HG03460 (cell line): ENCODE measurements around the gene COL15A1.
"Not testable (repeated sequence)": the region's sequence is repeated elsewhere in the genome, so short reads cannot be mapped to it uniquely, and the experiment has no call there.

Source experiments
- ATAC-seq: cut with Tn5 transposase; IDR thresholded peaks from one replicate; pipeline ENCODE4 v1.9.1; 2021; ENCODE audit not compliant: unreplicated experiment

The COL15A1 gene

DNA sequence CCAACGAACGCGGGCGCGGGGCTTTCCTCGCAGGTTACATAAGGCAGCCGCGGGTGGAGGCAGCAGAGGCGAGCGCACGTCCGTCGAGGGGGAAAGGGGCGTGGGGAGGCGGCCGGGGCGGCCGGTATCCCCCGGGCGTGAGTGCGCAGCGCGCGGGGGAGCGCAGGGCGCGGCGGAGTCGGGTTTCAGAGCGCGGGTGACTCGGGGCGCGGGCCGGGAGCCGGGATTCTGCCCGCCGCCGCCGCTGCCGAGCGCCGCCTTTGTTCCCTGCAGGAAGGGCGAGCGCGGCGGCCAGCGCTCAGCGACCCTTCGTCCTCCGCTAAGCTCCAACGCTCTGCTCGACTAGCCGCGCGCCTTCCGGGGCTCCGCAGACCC is at the start of gene COL15A1:
Gene COL15A1, plus strand, starts transcription at position 226 of the 375 bp plus-strand sequence. CDS start 155 bp downstream, outside the sequence.
- ATAC-seq = no peak

DNA sequence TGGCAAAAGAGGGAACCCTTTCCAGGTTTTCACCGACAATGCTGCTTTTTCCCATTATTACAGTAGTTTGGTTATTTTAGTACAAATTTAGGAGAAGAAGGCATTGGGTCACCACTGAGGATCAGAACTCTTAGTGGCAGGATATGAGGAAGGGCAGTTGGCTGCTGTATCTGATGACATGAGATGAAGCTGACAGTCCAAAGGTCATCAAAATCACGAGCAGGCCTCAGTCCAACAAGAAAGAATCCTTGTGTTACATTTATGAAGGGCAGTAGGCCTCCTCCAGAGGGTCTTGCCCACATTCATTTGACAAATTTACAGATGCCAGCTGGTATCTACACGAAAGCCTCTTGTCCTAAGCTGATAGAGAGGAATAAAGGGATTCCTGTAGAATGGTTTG is 49.5 kb upstream of the COL15A1 start:
- no peak for ATAC-seq

DNA sequence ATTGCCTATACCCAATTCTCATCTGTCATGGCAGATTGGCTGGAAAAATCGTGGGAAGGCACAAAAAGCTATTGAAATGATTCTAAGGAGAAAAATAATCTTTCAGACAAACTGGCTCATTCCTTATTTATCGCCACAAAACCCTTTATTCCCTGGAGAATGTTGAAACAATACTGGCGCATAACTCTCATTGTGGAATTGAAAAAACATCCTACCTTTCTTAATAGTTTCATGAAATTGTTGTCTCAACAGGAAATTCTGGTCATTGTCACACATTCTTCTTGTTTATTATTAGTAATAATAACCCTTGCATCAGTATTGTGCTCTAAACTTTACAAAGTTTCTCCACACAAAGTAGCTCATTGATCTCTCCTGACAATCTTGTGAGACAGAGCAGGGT is 48.9 kb upstream of the COL15A1 start:
- ATAC-seq = no peak

DNA sequence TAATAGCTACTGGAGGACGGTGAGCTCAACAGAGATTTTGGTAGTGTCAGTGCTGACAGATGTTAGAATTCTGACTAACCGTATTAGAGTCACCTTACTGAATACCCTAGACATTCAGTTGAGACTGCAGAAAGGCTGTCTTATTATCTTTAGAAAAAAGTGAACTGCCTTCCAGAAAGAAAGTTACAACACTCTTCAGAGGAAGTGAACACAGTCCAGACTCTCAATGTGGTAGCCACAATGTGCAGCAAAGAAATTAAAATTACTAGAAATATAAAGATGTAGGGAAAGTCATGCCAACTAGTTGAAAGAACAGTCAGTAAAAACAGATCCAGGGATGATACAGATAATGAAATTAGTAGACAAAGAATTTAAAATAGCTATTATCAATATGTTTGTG is 47.1 kb upstream of the COL15A1 start:
- no peak for ATAC-seq

DNA sequence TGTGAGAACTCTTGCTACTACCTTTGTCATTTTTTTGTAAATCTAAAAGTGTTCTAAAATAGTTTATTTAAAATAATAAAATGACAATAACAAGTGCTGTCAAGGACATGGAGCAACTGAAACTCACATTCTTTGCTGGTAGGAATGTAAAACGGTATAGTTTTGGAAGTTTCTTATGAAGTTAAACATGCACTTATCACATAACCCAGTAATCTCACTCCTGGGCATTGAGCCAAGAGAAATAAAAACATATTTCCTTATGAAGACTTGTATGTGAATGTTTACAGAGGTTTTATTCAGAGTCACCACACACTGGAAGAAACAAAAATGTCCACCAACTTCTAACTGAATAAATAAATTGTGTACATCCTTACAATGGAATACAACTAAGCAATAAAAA is 46.0 kb upstream of the COL15A1 start:
- ATAC-seq = no peak

DNA sequence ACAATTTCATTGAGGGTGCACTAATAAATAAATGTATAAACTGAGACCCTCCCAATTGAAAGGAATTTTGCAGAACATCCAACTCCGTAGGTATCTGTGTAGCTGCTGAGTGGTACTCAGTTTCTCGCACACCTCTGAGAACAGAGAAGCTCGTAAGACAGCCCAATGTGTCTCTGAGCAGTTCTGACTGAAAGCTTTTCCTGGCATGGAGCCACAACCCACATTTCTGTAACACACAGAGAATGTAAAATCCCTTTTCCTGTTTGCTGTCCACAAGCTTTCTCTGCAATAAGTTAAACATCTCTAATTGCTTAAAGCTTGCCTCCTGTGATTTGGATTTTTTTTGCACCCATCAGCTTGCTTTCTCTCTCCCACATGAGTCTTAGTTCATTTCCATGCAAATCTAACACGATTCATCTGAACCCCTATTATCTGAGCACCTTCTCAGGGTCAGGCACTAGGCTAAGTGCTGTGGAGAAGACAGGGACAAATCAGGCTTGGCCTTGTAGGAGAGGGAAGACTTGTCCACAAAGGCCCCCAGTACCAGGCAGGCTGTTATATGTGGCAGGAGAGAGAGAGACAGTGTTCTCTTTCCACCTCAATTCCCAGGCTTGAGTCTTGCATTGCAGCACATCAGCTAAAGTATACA is 44.2 kb upstream of the COL15A1 start:
- no peak for ATAC-seq

DNA sequence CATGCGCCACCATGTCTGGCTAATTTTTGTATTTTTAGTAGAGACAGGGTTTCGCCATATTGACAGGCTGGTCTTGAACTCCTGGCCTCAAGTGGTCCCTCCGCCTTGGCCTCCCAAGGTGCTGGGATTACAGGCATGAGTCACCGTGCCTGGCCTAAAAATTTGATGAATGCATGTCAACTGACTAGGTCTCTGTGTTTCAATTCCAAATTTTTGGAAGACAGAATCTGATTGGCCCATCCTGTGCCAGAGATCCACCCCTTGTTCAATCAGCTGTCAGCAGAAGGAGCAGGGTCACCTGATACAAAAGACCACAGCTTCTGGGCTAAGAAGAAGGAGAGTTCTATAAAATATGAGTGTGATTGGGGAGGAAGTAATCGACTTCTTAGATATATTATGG is 43.5 kb upstream of the COL15A1 start:
- no peak for ATAC-seq

DNA sequence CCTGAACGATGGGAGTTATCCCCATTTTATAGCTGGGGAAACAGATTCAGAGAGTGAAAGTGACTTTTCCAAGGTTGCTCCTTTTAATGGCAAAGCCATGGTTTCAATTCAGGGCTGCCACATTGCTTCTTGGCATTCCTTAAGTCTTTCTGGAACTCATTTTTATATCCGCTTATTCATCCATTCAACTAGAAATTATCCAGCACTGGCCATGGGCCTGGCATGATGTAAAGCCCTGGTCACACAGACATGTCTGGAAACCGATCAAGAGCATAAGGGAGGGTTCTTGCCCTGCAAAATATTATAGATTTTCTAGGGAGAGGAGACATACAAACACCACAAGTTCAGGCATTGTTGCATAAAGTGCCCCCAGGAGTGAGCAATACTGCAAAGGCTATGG is 43.0 kb upstream of the COL15A1 start:
- no peak for ATAC-seq

DNA sequence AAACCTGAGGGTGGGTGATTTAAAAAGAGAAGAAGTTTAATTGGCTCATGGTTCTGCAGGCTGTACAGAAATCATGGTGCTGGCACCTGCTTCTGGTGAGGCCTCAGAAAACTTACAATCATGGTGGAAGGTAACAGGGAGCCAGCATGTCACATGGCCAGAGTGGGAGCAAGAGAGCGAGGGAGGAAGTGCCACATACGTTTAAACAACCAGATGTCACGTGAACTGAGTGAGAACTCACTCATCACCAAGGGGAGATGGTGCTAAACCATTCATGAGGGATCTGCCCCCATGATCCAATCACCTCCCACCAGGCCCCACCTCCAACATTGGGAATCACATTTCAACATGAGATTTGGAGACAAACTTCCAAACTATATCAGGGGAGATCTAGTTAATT is 41.9 kb upstream of the COL15A1 start:
- not testable (repeated sequence) for ATAC-seq

DNA sequence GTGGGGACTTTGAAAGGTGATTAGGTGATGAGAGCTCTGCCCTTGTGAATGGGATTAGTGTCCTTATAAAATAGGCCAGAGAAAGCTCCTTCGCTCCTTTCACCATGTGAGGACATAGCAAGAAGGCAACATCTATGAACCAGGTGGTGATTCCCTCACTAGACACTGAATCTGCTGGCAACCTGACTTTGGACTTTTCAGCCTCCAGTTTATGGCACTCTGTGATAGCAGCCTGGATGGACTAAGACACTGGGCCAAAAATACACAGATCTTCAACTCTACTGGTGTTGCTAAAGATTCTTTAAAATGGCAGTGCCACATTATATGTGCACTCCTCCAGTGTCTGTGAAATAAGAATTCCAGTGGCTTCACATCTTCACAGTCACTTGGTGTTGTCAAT is 41.2 kb upstream of the COL15A1 start:
- ATAC-seq = no peak

DNA sequence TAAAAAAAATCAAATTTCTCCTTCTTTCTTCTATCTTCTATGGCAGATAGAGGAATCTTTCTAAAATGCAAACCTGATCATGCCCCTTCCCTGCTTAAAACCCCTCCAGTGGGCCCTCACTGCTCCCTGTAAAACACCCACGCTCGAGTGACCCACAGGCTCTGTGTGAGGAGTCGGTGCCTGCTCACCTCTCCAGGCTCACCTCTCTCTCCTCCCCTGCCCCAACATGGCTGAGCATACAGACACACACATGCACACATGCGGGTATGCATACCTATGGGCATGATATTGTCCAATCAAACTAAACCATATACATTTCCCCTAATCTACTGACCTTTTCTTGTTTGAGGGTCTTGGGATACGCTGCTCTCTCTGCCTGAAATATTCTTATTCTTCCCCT is 40.8 kb upstream of the COL15A1 start:
- ATAC-seq = no peak

DNA sequence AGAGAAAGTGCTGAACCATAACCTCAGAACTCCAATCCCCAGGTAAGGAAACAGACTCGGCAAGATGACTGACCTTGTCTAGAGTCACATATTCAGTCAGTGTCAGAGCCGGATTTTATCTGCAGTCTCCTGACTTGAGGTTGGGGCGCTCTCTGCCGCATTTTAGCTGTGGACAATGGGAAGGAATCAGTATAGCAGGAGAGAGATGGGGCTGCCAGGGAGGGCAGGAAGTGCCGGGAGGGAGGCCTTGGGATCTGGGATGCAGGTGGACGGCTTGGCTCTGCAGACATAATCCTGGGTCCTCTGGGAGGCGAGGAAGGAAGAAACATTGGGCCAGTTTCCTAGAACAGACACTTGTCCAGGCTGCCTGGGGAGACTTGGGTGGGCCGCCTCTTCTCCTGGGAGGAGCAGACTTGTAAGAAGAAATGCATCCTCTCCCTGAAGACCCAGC is 39.7 kb upstream of the COL15A1 start:
- ATAC-seq = no peak

DNA sequence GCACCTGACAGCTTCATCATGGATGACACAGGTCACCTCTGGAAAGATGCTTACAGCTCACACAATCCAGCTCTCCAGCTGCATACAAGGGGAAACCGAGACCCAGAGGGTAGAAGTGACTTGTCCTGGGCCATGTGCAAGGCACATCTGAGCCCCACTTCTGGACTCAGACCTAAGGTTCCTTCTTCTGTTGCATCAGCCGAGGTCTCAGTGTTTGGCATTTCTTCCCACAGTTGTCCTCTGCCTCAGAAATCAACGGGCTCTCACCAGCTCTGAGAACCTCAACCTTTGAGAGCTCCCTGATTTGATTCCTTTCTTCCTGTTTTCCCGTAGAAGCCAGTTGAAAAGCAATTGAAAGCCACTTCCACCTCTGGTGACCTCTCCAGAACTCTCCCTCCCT is 38.7 kb upstream of the COL15A1 start:
- ATAC-seq = no peak

DNA sequence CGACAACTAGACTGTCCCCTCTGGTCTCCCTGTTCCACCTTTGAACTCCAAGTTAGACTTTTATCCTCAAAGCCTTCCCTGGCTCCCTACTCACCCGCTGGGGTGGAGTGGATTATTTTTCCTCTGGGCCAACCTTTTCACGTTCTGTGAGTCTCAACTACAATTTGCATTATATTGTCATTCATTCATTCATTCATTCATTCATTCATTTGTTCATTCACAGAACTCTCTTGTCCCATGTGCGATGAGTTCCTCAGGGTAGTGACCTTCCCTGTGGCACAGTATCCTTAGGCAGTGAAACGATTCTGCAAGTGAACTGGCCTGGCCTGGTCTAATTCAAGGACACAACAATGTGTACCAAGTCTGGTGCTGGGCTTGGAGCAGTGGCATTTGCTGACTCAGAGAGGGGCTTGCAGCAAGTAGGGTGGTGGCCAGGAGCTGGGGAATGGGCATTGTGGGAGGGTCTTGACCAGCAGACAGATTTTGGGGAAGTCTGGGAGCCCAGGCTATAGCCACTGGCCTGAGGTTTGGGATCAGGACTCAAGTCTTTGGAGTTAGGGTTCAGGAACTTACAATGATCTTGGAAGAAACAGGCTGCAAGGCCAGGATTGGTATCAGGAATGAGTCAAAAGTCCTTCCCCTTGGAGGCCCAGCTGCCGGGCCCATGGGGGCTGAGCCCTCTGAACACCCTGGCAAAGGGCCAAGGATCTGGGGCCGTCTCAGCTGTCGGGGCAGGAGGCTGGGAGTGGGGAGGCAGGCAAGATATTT is 37.2 kb upstream of the COL15A1 start:
- ATAC-seq = no peak

DNA sequence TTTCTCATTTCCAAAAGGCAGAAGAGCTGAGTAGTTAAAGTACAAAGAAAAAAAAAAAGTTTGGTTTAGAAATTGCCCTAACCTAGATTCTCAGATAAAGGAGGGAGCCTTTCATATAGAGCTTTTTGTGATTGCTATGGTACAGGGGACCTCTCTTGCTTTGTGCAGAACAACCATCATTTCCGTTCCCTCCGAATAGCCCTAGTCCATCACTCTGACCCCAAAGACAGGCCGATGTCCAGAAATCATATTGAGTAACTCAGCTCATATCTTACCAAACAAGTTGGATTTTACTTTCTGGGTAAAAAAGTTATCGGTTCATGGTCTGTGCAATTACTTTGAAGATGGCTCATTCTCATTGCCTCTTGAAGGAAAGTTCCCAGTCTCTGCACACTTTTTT is 36.7 kb upstream of the COL15A1 start:
- ATAC-seq = no peak

DNA sequence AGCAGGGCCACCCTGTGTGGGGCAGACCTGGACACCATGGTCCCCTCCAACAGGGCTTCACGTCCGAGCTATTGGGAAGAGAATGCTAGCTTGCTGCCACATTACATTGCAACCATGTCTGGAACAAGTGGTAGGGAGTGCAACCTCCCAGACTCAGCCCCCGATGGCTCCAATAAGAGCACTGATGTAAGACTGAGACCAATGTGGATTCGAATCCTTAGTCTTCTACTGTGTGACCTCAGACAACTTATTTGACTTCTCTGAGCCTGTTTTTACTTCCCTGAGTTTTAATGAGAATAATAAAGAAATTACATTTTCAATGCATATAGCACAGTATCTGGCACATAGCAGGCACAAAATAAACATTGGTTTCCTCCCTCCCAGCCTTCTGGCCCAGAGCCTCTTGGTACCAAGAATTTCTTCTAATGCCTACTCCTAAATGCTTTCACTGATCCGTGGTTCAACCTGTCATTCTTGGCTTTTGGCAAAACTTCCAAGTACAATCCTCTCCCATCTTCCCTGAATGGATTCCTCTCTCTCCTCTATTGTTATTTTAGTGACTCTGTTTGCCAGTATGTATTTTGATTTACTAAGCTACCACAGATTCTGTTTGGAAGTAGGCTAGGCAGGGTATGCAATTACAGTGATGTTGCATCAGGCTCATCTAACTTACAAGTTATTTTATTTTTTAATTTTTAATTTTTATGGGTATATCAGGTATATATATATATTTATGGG is 34.6 kb upstream of the COL15A1 start:
- ATAC-seq = no peak

DNA sequence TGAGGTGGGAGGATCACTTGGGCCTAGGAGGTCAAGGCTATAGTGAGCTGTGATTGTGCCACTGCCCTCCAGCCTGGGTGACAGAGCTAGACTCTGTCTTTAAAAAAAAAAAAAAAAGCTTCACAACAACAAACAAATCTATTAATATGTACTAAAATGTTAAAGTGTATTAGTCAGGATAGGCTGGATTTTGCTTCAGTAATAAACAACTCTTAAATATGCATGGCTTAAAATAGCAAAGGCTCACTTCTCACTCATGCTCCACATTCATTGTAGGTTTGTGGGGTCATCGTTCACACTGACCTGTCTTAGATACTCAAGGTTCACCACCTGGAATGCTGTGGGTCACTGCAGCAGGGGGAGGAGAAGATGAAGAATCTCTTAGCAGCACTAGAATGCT is 33.8 kb upstream of the COL15A1 start:
- no peak for ATAC-seq

DNA sequence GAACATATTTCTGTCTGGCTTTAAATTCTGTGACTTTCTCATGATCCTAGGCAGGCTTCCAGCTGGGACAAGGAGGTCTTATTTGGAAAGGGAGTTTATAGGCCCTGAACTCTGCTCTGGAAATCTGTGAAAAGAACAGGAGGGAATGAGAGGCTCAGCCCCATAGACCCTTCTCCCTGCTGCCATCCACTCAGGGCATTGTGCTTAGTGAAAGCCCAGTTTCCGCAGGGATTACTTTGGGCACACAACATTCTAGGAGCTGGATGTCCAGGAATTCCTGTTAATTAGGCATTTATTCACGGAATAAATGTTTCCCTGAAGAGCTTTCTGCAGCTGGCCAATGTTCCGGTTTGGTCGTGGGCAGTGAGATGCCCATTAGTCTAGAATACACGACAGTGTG is 32.7 kb upstream of the COL15A1 start:
- no peak for ATAC-seq

DNA sequence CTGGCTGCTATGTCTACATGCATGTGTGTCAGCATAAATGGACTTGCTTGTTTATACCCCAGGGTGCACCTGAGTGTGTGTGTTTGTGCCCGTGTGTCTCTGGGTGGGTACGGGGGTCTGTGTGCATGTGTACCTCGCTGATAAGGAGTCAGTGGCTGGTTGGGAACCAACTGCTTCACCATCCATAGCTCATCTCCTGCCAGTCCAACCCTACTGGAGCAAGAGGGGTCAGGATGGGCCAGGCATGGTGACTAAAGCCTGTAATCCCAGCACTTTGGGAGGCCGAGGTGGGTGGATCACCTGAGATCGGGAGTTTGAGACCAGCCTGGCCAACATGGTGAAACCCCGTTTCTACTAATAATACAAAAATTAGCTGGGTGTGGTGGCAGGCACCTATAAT is 32.0 kb upstream of the COL15A1 start:
- not testable (repeated sequence) for ATAC-seq

DNA sequence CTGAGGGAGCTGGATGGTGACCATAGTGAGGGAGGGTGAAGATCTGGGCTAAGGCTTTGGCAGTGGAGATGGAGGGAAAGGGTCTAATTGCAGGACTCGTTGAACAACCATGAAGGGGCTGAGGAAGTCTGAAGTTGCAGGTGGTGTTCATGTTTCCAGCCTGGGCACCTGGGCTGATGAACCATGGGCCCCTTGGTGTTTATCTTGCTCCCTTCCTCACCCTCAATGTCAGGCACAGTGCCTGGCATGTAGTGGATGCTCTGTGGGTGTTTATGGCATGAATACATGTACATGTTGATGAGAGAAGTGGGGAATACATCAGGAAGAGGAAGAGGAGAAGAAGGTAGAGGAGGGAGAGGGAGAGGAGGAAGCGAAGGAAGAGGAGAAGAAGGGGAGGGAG is 31.3 kb upstream of the COL15A1 start:
- no peak for ATAC-seq

DNA sequence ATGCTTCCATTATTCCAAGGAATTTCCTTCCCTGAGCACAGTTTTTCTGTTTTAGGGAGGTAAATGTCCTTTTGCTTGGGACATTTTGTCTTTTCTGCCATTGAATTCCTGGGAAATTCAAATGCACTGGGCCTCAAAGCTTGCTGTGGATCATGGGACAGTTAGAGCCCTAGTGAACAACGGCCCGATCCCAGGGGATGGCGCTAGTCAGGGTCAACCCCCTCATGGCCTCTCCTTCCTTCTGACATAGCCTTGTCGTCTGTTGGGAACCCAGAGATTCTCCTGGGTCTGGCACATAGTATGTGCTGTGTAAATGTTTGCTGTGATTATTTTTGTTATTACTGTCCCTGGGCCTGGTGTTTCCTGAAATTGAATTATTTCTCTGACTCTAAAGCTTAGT is 30.7 kb upstream of the COL15A1 start:
- no peak for ATAC-seq

DNA sequence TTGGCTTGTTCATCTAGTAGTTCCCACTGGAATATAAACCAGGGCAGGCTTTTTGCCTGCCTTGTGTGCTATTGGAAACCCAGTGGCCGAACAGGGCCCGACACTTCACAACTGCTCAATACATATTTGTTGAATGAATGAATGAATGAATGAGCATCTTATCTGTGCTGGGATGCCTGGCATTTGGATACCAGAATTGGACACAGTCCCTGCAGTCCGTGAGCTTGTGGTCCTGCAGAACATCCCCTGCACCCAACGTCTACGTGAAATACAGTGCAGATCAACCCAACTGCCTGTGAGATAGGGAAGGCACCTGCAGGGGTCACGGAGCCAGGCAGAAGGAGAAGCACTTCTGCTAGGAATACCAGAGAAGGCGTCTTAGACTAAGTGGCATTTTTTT is 30.0 kb upstream of the COL15A1 start:
- no peak for ATAC-seq
